Hippocampal formation (tissue), 2 donors: ENCODE measurements around the gene UBXN7.
"Not testable (repeated sequence)": the region's sequence is repeated elsewhere in the genome, so short reads cannot be mapped to it uniquely, and the experiment has no call there.

Experiments used
- DNase-seq, 2 donors: peaks; one replicate each; lab custom pipeline; 2025; lab: John Stamatoyannopoulos, UW

Gene UBXN7

DNA sequence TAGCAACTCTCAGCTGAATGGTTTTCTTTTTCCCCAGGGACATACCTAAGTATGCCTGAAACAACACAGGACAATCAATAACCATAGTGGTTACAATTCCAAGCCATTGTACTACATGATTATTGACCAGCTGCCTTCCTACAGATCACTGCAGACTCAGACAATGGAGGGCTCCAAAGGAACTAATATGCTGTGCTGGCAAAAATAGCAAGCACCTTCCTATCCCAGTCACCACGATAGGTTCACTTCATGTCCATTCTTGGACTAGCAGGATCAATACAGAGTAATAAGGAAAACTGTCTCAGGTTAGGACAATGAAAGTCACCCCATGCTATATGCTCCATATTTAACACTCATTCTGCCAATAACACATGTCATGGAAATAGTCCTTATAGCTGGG, 76.6 kb downstream of the UBXN7 start:
- no peak for DNase-seq

DNA sequence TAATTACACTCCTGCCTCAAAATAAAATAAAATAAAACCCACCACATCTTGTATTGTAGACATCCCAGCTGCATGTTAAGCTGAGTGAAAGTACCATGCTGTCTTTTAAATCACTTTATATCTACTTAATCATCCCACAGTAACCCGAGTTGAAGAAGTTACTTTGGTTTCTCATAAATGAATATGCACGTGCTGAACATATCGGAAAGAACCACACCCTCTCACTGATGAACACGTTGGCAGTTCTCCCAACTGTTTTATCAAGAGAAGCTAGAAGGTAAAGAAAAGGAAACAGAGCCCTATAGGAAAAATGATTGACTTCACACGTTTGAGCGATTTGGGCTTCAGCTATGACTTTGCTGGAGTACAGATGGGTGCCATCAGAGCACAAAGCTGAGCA, 78.1 kb downstream of the UBXN7 start:
- no peak for DNase-seq

DNA sequence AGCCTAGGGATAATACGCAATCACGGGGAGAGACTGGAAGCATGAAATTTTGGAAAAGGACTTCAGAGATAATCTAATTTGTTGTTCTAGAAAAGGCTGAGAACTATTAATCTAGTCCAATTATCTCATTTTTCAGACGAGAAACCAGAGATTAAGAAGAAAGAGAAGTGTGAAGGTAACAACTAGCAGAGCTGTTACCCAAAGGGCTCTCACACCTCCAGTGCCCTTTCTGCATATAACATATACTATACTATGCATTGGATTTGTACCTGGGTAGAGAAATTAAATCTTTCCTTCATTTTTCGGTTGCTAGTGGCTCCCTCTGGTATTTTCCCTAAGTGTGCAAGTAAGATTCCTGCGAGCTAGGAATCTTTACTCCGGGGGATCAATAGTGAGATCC, 80.7 kb downstream of the UBXN7 start:
- DNase-seq = no peak

DNA sequence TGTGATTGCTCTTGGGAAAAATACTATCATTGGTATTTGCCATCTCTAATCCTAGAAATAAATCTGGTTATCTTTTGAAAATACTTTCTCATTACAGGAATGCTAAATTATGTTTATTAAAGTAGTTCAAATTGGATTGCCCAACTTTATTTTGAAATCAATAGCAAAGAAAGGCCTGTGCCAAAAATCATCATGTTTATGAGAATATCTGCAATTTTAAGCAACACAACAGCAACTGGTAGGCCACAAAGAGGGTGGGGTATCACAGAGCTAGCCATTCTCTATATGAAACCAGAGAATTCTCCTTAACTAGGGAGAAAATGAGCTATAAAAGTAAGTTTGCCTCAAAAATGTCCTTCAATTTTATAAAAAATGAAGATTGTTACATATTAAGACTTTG, 82.2 kb downstream of the UBXN7 start:
- DNase-seq = no peak

DNA sequence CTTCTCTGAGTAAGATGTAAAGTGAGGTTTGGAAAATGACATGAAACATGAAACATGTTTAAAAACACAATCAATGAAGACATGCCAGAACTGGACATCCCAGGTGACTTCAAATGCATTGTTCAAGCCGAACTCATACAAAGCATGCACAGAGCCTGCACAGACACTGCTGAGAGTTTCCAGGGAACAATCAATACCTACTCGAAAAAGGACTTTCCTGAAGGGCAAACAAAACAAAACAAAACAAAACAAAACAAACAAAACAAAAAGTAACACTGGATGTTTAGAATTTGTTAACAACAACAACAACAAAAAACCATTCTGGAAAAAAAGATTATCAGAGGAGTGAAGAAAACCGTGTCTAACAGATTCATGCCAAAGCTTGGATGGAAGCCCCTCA, 83.5 kb downstream of the UBXN7 start:
- DNase-seq = no peak

DNA sequence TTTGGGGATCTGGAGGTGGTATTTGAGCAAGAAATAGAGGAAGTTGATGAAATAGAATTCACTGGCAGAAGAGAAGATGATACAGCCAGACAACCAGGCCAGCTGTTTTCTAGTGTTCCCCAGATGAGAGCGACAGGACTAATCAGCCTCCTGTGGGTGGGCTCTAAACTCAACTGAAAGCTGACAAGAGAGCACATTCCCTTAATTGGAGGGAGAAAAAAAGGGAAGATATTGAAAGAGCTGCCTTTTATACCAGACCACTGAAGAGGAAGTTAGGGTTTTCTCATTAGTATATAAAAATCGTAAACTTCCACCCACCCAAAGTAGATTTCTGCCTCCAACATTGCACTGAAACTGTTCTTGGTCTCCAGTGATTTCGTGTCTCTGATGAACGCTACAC, 87.6 kb downstream of the UBXN7 start:
- DNase-seq = no peak

DNA sequence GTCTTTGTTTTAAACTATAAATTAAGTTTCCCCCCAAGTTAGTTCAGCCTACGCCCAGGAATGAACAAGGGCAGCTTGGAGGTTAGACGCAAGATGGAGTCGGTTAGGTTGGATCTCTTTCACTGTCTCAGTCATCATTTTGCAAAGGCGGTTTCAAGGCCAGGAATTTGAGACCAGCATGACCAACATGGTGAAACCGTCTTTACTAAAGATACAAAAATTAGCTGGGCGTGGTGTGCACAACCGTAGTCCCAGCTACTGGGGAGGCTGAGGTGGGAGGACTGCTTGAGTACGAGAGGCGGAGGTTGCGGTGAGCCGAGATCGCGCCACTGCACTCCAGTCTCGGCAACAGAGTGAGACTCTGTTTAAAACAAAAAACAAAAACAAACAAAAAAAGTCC, 88.3 kb downstream of the UBXN7 start:
- not testable (repeated sequence) for DNase-seq

DNA sequence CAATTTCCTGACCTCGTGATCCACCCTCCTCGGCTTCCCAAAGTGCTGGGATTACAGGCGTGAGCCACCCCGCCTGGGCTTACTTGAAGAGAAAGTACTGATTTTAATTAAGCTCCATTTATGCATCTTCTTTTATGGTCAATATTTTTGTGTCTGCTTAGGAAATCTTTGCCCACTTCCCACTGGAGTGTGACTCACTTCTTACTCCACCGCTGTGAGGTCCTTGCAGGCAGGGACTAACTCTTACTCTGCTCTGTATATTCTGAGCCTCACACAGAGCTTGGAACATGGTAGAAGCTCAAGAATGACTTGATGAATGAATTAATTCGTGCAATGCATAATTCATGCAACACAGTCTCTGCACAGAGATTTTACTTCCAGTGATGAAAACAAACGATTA, 91.1 kb downstream of the UBXN7 start:
- no peak for DNase-seq

DNA sequence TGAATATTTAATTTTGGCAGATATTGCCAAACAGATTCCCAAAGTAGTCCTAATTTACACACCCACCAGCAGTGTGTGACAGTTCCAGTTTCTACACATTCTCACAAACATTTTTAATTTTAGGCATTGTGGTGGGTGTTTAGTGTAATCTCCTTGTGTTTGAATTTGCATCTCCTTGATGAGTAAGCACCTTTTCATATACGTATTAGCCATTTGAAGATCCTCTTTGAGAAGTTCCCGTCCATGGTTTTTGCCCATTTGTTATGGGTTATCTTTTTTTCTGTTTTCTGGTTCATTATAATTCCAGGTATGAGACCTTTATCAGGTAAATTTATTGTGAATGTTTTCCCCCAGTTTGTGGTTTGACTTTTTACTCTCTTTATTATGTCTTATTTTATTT, 91.8 kb downstream of the UBXN7 start:
- no peak for DNase-seq

DNA sequence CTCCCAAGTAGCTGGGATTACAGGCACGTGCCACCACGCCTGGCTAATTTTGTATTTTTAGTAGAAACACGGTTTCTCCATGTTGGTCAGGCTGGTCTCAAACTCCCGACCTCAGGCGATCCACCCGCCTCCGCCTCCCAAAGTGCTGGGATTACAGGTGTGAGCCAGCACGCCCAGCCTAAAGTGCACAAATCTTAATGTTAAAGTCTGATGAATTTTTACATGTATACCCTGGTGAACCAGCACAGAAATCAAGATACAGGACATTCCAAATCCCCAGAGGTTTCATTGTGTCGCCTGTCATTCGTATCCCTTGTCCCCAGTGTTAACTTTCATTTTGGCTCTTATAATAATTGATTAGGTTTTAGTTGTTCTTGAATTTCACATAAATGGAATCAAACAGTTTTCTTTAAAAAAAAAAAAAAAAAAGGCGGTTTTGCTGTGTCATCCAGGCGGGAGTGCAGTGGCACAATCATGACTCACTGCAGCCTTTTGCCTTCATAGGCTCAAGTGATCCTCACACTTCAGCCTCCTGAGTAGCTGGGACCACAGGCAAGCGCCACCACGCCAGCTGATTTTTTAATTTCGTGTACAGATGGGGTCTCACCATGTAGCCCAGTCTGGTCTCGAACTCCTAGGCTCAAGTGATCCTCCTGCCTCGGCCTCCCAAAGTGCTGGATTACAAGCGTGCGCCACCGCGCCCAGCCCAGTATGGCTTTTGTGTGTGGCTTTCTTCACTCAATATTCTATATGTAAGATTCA, 92.6 kb downstream of the UBXN7 start:
- no peak for DNase-seq

DNA sequence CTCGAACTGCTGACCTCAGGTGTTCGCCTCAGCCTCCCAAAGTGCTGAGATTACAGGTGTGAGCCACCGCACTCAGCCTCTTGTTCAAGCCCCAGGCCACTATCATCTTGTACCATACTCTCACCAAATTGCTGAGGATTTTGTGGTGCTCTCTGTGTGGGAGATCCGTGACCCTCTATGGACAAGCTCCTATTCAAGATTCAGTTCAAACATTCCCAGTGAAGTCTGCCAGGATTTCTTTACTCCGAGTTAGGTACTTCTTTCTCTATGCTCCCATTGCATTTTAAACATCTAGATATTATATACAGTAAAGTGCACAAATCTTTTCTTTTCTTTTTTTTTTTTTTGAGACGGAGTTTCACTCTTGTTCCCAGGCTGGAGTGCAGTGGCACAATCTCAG, 93.2 kb downstream of the UBXN7 start:
- no peak for DNase-seq

DNA sequence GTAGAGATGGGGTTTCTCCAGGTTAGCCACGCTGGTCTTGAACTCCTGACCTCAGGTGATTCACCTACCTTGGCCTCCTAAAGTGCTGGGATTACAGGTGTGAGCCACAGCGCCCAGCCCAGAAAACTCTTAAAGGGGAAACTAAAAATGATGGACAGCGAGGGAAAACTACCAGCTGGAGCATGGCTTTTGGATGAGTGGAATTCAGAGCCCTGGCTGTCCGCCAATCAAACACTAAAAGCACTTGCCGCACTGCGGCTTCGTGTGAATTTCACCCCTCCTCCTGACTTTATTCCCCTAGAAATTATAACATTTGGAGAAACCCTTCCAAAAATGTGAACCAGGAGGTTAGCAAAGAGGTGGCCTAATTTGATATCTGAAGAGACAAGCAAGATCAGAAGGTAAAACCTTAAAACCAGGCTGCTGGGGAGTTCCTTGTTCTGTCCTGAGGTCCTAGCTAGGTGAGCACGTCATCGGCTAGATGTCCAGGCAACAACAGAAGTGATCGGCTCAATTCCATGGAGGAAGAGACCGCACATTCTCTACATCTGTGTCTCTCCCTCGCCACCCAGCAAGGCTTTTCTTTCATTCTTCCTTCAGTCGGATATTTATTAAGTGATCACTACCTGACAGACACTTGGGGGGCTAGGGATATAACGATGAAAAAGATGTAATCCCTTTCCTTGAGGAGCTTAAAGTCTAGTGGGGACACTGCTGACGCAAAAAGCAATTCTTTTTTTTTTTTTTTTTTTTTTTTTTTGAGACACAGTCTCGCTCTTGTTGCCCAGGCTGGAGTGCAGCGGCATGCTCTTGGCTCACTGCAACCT, 95.7 kb downstream of the UBXN7 start:
- DNase-seq = no peak

DNA sequence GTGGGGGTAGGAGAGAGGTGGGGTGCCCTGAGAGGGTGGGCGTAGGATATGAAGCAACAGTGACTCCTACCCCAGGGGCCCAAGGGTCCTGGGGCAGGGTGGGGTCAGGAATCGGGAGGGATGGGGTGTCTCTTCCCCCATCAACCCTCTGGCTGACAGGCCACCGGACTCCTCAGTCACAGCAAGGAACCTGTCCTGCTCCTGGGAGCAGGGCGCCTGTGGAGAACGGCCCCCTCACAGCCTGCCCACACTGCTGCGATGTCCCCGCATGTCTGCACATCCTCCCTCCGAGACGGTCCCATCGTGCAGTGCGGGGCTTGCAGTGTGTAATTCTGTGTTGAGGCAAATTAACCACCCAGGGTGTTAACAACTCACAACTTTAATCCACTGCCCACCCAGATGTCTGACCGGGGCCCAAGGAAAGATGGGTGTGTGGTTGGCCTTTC, 96.7 kb downstream of the UBXN7 start:
- DNase-seq = no peak

DNA sequence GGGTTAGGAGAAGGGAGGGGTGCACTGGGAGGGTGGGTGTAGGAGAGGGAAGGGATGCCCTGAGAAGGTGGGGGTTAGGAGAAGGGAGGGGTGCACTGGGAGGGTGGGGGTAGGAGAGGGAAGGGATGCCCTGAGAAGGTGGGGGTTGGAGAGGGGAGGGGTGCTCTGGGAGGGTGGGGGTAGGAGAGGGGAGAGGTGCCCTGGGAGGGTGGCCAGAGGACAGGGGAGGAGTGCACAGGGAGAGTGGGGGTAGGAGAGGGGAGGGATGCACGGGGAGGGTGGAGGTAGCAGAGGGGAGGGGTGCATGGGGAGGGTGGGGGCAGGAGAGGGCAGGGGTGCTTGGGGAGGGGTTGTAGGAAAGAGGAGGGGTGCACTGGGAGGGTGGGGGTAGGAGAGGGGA, 97.2 kb downstream of the UBXN7 start:
- DNase-seq = no peak

DNA sequence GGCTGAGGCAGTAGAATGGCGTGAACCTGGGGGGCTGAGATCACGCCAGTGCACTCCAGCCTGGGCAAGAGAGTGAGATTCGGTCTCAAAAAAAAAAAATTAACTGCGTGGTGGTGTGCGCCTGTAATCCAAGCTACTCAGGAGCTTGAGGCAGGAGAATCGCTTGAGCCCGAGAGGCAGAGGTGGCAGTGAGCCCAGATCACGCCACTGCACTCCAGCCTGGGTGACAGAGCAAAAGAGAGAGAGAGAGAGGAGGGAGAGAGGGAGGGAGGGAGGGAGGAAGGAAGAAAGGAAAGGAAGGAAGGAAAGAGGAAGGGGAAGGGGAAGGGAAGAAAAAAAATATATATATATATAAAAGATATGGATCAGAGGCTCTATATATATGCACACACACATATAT, 100.1 kb downstream of the UBXN7 start:
- no peak for DNase-seq

DNA sequence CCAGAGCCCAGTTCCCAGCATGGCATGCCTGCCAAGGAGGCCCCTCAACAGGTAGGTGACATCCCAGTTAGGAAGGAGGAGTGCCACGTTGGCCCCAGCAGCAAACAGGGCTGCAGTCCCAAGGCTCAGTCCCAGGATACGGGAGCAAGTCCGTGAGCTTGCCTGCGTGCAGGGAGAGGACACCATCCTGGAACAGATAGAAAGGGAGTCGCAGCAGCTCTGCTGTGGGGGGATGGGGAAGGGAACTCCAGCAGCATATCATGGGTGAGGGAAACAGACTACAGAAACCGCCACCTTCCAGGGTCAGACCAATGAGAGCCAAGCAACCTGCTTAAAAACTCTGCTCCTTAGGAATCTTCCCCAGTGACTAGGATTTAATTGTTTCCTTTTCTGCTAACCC, 104.8 kb downstream of the UBXN7 start:
- DNase-seq = no peak

DNA sequence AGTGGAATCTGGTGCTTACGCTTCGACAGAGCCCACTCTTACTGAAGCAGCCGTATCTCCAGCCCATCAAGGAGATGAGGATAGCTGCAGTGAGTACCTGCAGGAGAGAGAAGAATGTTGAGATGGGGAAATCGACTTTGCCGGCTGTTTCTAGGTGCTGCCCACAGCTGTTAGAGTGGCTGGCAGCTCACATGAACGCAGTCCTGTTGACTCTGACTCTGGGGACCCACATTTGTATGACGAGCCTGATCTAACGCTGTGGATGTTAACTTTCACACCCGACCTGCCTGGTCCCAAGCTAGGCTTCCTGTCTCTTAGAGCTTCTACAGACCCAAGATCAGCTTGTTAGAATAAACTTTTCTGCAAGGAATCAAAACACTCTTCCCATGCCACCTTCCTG, 105.3 kb downstream of the UBXN7 start:
- no peak for DNase-seq

DNA sequence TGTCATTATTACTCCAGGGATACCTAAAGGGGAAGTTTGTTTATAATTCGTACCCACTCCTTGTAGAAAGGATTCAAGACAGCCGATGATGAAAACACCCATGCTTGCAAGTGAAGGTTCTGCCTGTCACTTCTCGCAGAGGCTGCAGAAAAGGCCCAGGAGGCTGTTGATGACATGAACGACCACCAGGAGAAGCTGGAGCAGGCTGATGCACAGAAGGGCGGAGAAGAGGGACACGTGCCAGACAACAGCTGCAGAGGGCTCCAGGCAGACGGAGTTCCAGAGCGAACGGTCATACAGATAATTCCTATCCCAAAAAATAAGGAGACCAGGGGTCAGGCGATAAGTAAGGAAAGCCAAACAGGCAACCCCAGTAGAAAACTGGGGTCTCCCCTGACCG, 108.5 kb downstream of the UBXN7 start:
- no peak for DNase-seq

DNA sequence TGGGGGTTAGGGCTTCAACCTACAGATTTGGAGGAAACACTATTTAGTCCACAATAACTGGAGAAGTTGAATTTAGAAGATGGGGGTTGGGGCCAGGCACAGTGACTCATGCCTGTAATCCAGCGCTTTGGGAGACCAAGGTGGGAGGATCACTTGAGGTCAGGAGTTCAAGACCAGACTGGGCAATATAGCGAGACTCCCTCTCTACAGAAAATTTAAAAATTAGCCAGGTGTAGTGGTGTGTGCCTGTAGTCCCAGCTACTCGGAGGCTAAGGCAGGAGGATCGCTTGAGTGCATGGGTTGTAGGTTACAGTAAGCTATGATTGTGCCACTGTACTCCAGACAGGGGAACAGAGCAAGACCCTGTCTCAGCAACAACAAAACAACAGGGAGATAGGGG, 109.2 kb downstream of the UBXN7 start:
- DNase-seq = no peak

DNA sequence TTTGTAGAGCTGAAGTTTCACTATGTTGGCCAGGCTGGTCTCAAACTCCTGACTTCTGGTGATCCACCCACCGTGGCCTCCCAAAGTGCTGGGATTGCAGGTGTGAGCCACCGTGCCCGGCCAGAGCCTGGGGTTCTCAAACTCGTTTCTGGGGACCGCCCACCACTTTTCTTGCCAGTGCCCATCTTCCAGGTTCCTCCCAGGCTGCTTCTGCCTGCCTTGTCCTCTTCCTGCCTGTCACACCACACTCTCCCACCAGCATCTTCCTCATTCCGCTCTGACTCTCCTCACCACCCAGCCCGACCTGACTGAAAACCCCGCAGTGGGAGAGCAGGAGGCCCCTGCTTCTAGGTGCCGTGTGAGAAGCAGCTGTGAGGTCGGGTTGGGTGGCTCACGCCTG, 111.1 kb downstream of the UBXN7 start:
- no peak for DNase-seq

DNA sequence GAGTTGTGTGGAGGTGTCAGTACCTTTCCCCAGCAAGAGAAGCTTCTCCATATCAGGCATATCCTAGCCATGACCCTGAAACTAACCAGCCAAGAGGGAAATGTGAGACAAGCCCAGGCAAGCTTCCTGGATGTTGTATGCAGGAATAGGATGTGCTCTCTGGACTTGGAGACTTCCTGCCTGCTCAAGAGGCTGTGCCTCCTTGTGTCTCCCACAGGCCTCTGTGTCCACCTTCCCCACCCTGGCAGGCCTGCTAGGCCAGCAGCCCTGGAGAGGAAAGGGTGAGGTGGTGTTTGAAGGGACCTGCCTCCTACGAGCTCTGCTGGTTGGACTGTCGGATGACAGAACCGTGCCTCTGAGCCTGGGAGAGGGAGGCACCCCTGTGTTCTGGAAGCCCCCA, 112.1 kb downstream of the UBXN7 start:
- DNase-seq = no peak

DNA sequence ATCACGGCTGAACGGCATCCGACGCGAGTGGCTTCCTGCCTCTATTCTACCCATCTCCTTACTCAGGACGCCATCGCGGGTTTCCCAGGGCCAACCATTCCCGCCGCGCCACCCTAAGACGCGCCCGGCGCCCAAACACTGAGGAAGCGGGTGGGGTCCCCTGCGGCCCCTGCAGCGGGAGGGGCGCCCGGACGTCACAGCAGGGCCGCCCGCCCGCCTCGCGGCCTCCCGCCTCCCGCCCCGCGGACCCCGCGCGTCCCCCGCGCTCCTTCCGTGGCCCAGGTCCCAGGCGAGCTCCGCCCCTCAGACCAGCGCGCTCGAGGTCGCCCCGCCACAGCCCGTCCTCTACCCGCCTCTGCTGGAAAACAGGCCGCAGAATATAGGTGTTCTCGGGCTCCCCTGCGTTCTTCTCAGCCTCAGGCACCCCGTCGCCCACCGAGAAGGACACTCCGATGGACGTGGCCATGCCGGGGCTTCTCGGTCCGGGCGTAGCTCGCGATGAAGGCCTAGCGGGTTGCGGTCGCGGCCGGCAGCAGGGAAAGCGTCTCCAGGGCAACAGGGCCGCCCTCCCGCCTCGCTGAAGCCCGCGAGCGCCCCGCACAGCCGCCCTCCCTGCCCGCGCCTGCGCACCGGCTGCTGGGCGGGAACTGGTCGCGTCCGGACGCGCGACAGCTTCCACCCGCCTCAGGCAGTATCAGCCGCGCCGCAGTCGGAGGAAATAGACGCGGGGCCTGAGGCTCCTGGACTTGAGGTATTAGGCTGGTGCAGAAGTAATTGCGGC, 114.3 kb downstream of the UBXN7 start, which contains the start of gene DYNLT2B:
Gene DYNLT2B, minus strand, starts transcription at position 554 of the 781 bp plus-strand sequence. Its CDS starts 88 bp downstream, at position 466.
- DNase-seq = peak; percentile 76 to 84
